GM23248 (cell line): ENCODE data around the gene DUSP10.

Experiments used
- EZH2 ChIP-seq: fragments of 200-600 bp; sonication (generic); IDR thresholded peaks from 2 replicates; pipeline ENCODE4 v1.6.1; 2018; ENCODE audit warnings: antibody characterized with exemption, mild to moderate bottlenecking; ENCODE audit not compliant: insufficient read depth, poor library complexity, severe bottlenecking
- EZH2phosphoT487 ChIP-seq: fragments of 200-600 bp; sonication (generic); IDR thresholded peaks from 2 replicates; pipeline ENCODE4 v1.6.1; 2018; ENCODE audit warnings: antibody characterized with exemption, moderate library complexity, mild to moderate bottlenecking, low read depth; ENCODE audit not compliant: insufficient read depth

GRCh38 chr1:221719987-221720386 lies 21.9 kb downstream of the DUSP10 start:
- TF ChIP-seq EZH2 (no peak), EZH2phosphoT487 (no peak)
